BJ (cell line): ENCODE measurements around the gene TMEM145. TPM values are rescaled to one million over a fixed set of nuclear protein-coding genes. Genes with fewer than 3 reads are reported as not detected.
"Not testable (repeated sequence)": the region's sequence is repeated elsewhere in the genome, so short reads cannot be mapped to it uniquely, and the experiment has no call there.

Source experiments
- CTCF ChIA-PET: fragments of 350-600 bp; formaldehyde crosslinking; extraction: SDS; loops from one replicate; lab custom pipeline; 2021; ENCODE audit warnings: antibody characterized with exemption, inconsistent platforms; lab: Yijun Ruan, JAX
- POLR2A ChIA-PET: fragments of 300-600 bp; sonication (Branson Sonifier 250); formaldehyde crosslinking; extraction: SDS; loops from one replicate; lab custom pipeline; 2021; ENCODE audit warnings: antibody characterized with exemption; lab: Charles Lee
- DNase-seq: peaks from one replicate; pipeline ENCODE4 v3.0.0-alpha.2; 2011; ENCODE audit warnings: low read depth
- H3K27me3 ChIP-seq: 2 replicates; pipeline ENCODE4 v1.6.0; 2011; ENCODE audit warnings: low read length; ENCODE audit not compliant: control insufficient read depth, insufficient read depth
- H3K36me3 ChIP-seq: 2 replicates; pipeline ENCODE4 v1.5.1; 2011; ENCODE audit warnings: low read length; ENCODE audit not compliant: control insufficient read depth, insufficient read depth
- H3K4me3 ChIP-seq: 2 replicates; pipeline ENCODE4 v1.5.1; 2011; ENCODE audit warnings: low read depth, mild to moderate bottlenecking, control low read depth, low read length
- CTCF ChIP-seq: IDR thresholded peaks from 2 replicates; pipeline ENCODE4 v1.5.1; 2011; ENCODE audit warnings: low read depth, mild to moderate bottlenecking, control low read depth, inconsistent platforms, low read length, moderate library complexity; ENCODE audit not compliant: insufficient read depth
- polyA plus RNA-seq: library from polyadenylated mRNA; depleted of rRNA; stranded (reverse); fragments of >200 nt; gene quantifications from 2 replicates; pipeline ENCODE4 v1.2.3, GENCODE V29; 2011

Gene TMEM145
- polyA plus RNA-seq, 1 experiment: 0.07 TPM

GRCh38 chr19:42335971-42336370 lies 22.9 kb downstream of the TMEM145 start:
- no peak for TF ChIP-seq CTCF
- ChIA-PET CTCF (no interaction called here), POLR2A (no interaction called here)
- H3K36me3 ChIP-seq: peaks cover 5% of the 10 kb centered on the region
- H3K27me3 ChIP-seq: no peaks in the 10 kb centered on the region
- no peak for DNase-seq
- no peak overlapping the region for H3K4me3 ChIP-seq

DNA sequence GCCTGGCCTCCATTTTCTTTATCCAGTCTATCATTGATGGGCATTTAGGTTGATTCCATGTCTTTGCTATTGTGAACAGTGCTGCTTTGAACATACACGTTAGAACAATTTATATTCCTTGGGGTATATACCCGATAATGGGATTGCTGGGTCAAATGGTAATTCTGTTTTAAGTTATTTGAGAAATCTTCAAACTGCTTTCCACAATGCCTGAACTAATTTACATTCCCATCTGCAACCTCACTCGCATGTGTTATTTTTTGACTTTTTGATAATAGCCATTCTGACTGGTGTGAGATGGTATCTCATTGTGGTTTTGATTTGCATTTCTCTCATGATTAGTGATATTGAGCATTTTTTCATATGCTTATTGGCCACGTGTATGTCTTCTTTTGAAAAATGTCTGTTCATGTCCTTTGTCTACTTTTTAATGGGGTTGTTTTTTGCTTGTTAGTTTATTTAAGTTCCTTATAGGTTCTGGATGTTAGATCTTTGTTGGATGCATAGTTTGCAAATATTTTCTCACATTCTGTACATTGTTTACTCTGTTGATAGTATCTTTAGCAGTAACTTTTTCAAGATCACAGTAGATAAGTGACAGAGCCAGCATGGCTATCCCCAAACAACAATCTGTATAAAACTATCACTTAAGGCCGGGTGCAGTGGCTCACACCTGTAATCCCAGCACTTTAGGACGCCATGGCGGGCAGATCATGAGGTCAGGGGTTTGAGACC lies 26.2 kb downstream of the TMEM145 start:
- H3K4me3 ChIP-seq, H3K27me3 ChIP-seq, H3K36me3 ChIP-seq, DNase-seq, CTCF ChIA-PET, POLR2A ChIA-PET: not testable (repeated sequence)

DNA sequence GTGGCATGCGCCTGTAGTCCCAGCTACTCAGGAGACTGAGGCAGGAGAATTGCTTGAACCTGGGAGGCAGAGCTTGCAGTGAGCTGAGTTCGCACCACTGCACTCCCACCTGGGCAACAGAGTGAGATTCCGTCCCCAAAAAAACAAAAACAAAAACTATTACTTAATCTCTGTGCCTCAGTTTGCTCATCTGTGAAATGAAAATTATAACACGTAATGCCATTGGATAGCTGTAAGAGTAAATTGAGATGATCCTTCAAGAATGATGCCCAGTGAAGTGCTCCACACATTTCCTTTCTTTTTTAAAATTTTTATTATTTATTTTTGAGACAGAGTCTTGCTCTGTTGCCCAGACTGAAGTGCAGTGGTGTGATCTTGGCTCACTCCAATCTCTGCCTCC lies 26.8 kb downstream of the TMEM145 start:
- H3K4me3 ChIP-seq, DNase-seq, H3K36me3 ChIP-seq, CTCF ChIA-PET, H3K27me3 ChIP-seq, POLR2A ChIA-PET: not testable (repeated sequence)

- peak; percentile 26 for TF ChIP-seq CTCF
- H3K36me3 ChIP-seq: peaks cover 5% of the 10 kb centered on the region; the same call in 1 of the 2 replicates
- no peak for DNase-seq
- H3K4me3 ChIP-seq: no peak overlapping the region
- H3K27me3 ChIP-seq: no peaks in the 10 kb centered on the region
- ChIA-PET POLR2A (interaction anchor here (0.8 kb wide), 1 partner anchor 12 kb away, joined by 3 read pairs; no protein-coding TSS in a partner anchor), CTCF (interaction anchor here (1.3 to 1.7 kb wide), 4 partner anchors 11 to 57 kb away, joined by 3 to 5 read pairs (median 4); no protein-coding TSS in a partner anchor)
Measured at GRCh38 chr19:42343344-42344110, 30.4 kb downstream of the TMEM145 start.

DNA sequence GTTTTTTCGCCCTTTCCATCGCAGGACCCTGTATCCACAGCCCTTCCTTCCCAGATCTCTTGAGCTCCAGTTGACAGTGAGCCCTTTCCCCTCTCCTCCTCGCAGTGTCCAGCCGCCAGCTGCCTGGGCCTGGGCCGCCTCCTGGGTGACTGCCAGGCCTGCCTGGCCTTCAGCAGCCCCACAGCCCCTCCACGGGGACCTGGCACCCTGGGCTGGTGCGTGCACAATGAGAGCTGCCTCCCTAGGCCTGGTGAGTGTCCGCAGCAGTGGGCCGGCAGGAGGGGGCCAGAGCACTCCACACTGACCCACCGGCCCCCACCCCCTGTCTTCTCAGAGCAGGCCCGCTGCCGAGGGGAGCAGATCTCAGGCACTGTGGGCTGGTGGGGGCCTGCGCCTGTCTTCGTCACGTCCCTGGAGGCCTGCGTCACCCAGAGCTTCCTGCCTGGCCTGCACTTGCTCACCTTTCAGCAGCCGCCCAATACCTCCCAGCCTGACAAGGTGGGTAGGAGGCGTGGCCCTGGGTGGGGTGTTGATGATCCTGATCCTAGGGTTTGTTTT lies 31.3 kb downstream of the TMEM145 start:
- Histone ChIP-seq H3K36me3 (peaks cover 6% of the 10 kb centered on the region), H3K27me3 (no peaks in the 10 kb centered on the region), H3K4me3 (no peak overlapping the region)
- CTCF ChIA-PET: interaction anchor here (1.7 kb wide), 1 partner anchor 56 kb away, joined by 3 read pairs; no protein-coding TSS in a partner anchor
- POLR2A ChIA-PET: no interaction called here
- no peak for TF ChIP-seq CTCF
- no peak for DNase-seq
